HepG2 (cell line): ENCODE data around the gene SHISA5. TPM values are rescaled to one million over a fixed set of nuclear protein-coding genes. Genes with fewer than 3 reads are reported as not detected.

ENCODE experiments used
- ATAC-seq: fragments of 200-7000 bp; cut with Tn5 transposase; 3 replicates; pipeline ENCODE4 v1.9.1; 2020; ENCODE audit warnings: mild to moderate bottlenecking, moderate library complexity
- BruUV-seq: library from RNA; stranded (reverse); fragments of 400-500 nt; replicated peaks from 2 replicates; lab custom pipeline; 2021; lab: Mats Ljungman, UMichigan
- CTCF ChIA-PET: fragments of 300-600 bp; formaldehyde crosslinking; extraction: SDS; loops from one replicate; lab custom pipeline; 2021; ENCODE audit warnings: low total read pairs, inconsistent platforms, low intra/inter-chr PET ratio; lab: Yijun Ruan, JAX
- POLR2A ChIA-PET: fragments of 350-600 bp; sonication (Branson Sonifier 250); formaldehyde crosslinking; loops from one replicate; lab custom pipeline; 2020; ENCODE audit warnings: antibody characterized with exemption, inconsistent platforms; lab: Yijun Ruan, JAX
- DNase-seq: peaks from one replicate; pipeline ENCODE4 v3.0.0-alpha.2; 2015; ENCODE audit warnings: low spot score
- FAIRE-seq: peaks from 3 replicates; lab custom pipeline; 2011; peaks lifted over from hg19 to GRCh38; lab: Jason Lieb, UNC
- H2AFZ ChIP-seq: one replicate; pipeline ENCODE4 v1.6.1; 2011; ENCODE audit warnings: low read length, inconsistent platforms
- H3K27ac ChIP-seq: fragments of 300-600 bp; 3 replicates; pipeline ENCODE4 v1.8.0; 2011; ENCODE audit warnings: mixed run types, mild to moderate bottlenecking, mixed read lengths, low read length, inconsistent platforms; ENCODE audit not compliant: insufficient read depth; ENCODE audit errors: extremely low read length
- H3K27me3 ChIP-seq, 2 experiments: fragments of 200-600 bp in 1 of 2; 2 replicates in 1 of 2; 3 replicates in 1 of 2; pipeline versions ENCODE4 v1.6.0 to v1.8.0; 2011; ENCODE audit warnings: low read length in 2 of 2, mild to moderate bottlenecking in 2 of 2, moderate library complexity in 2 of 2, inconsistent platforms in 1 of 2; ENCODE audit not compliant: insufficient read depth in 2 of 2, control insufficient read depth in 1 of 2
- H3K36me3 ChIP-seq, 2 experiments: fragments of 200-600 bp in 1 of 2; replicated peaks in 1 of 2; 2 replicates in 1 of 2; 3 replicates in 1 of 2; pipeline versions ENCODE4 v1.5.1 to v1.8.0; 2011; ENCODE audit warnings: low read length in 2 of 2, inconsistent platforms in 1 of 2; ENCODE audit not compliant: insufficient read depth in 2 of 2, control insufficient read depth in 1 of 2
- H3K4me1 ChIP-seq: 2 replicates; pipeline ENCODE4 v1.5.1; 2012; ENCODE audit warnings: low read length, inconsistent platforms; ENCODE audit not compliant: insufficient read depth
- H3K4me2 ChIP-seq: 2 replicates; pipeline ENCODE4 v1.6.0; 2011; ENCODE audit warnings: low read depth, low read length, inconsistent platforms
- H3K4me3 ChIP-seq, 3 experiments: fragments of 200-600 bp in 1 of 3; sonication (generic), shearing (Covaris generic) in 1 of 3; replicated peaks in 1 of 3; 2 replicates each; pipeline ENCODE4 v1.5.1; 2011 to 2016; ENCODE audit warnings: low read length in 3 of 3, inconsistent platforms in 2 of 3, low read depth in 2 of 3, mild to moderate bottlenecking in 2 of 3, control low read depth in 1 of 3, mixed read lengths in 1 of 3; ENCODE audit not compliant: insufficient read depth in 1 of 3
- H3K79me2 ChIP-seq: one replicate; pipeline ENCODE4 v1.6.1; 2011; ENCODE audit warnings: low read length, inconsistent platforms; ENCODE audit not compliant: insufficient read depth
- H3K9ac ChIP-seq: 2 replicates; pipeline ENCODE4 v1.6.0; 2011; ENCODE audit warnings: mild to moderate bottlenecking, low read depth, low read length, inconsistent platforms; ENCODE audit not compliant: insufficient read depth
- H3K9me3 ChIP-seq: 2 replicates; pipeline ENCODE4 v1.5.1; 2012; ENCODE audit warnings: mild to moderate bottlenecking, low read length
- H4K20me1 ChIP-seq: 2 replicates; pipeline ENCODE4 v1.6.0; 2011; ENCODE audit warnings: inconsistent platforms, mild to moderate bottlenecking, low read length, moderate library complexity; ENCODE audit not compliant: insufficient read depth
- HMG20A ChIP-seq: IDR thresholded peaks from 2 replicates; pipeline ENCODE4 v1.6.1; 2016; ENCODE audit warnings: borderline replicate concordance
- MED1 ChIP-seq: sonication (generic); formaldehyde crosslinking; IDR thresholded peaks from 2 replicates; pipeline ENCODE4 v1.4.0; 2020; ENCODE audit warnings: missing genetic modification reagents
- POLR2A ChIP-seq, 2 experiments: IDR thresholded peaks; 2 replicates each; pipeline ENCODE4 v1.6.1; 2011; ENCODE audit warnings: low read depth in 2 of 2, low read length in 2 of 2, mild to moderate bottlenecking in 1 of 2, moderate library complexity in 1 of 2; ENCODE audit not compliant: insufficient read depth in 1 of 2
- POLR2AphosphoS5 ChIP-seq: IDR thresholded peaks from 2 replicates; pipeline ENCODE4 v1.6.1; 2012; ENCODE audit warnings: low read depth, low read length
- SPEN ChIP-seq: sonication (generic); formaldehyde crosslinking; IDR thresholded peaks from 2 replicates; pipeline ENCODE4 v1.5.1; 2020; ENCODE audit warnings: low read depth, mild to moderate bottlenecking, missing genetic modification reagents
- TBX3 ChIP-seq: fragments of 450-650 bp; IDR thresholded peaks from 2 replicates; pipeline ENCODE4 v1.6.1; 2017; ENCODE audit warnings: antibody characterized with exemption, mild to moderate bottlenecking, inconsistent platforms, borderline replicate concordance
- ZFP36L1 ChIP-seq: sonication (generic); formaldehyde crosslinking; IDR thresholded peaks from 2 replicates; pipeline ENCODE4 v1.8.0; 2022; ENCODE audit warnings: mild to moderate bottlenecking, missing genetic modification reagents, moderate library complexity
- ZFP37 ChIP-seq: sonication (generic); formaldehyde crosslinking; IDR thresholded peaks from 2 replicates; pipeline ENCODE4 v1.4.0; 2020; ENCODE audit warnings: missing genetic modification reagents, borderline replicate concordance
- ZNF160 ChIP-seq: sonication (generic); formaldehyde crosslinking; IDR thresholded peaks from 2 replicates; pipeline ENCODE4 v1.8.0; 2022; ENCODE audit warnings: mild to moderate bottlenecking, inconsistent platforms, missing genetic modification reagents
- ZNF562 ChIP-seq: sonication (generic); formaldehyde crosslinking; IDR thresholded peaks from 2 replicates; pipeline ENCODE4 v1.8.0; 2022; ENCODE audit warnings: missing genetic modification reagents, borderline replicate concordance
- WGBS: methylation state at CpG from one replicate; pipeline ENCODE4 v1.1.6; 2017; ENCODE audit warnings: low lambda C conversion rate; 5-methylcytosine and 5-hydroxymethylcytosine counted together
- in situ Hi-C: cut with HindIII; loops from 2 replicates; pipeline ENCODE4 v1.10.0; 2017; ENCODE audit warnings: low pct_unique_long_range_greater_than_20kb; ENCODE audit not compliant: extremely low pct_ligation_motif_present
- intact Hi-C: fragments of 100-400 bp; cut with micrococcal nuclease; formaldehyde crosslinking; loops from one replicate; pipeline ENCODE4 v1.10.0; 2022; ENCODE audit not compliant: unreplicated experiment
- polyA plus RNA-seq, 8 experiments: library from polyadenylated mRNA; depleted of rRNA in 3 of 8; stranded (reverse) in 7 of 8; unstranded in 1 of 8; fragments of >200 nt; fragmentation: Illumina TruSeq in 4 of 8; extraction: Trizol in 4 of 8; gene quantifications; 2 replicates each; pipeline versions ENCODE4 v1.2.1 to v1.2.3, GENCODE V29; 2011 to 2016; ENCODE audit warnings: low read depth in 4 of 8, missing spikeins in 1 of 8, mixed read lengths in 1 of 8; ENCODE audit not compliant: insufficient read depth in 1 of 8
- total RNA-seq, 5 experiments: library from RNA; depleted of rRNA; stranded (reverse); fragments of >200 nt; fragmentation: Illumina TruSeq; extraction: Trizol; gene quantifications; 2 replicates each; pipeline ENCODE4 v1.2.3, GENCODE V29; 2016; ENCODE audit warnings: low read depth in 1 of 5
- TF ChIP-seq, protein P1 (sequence below): fragments of 450-650 bp; IDR thresholded peaks from 2 replicates; pipeline ENCODE4 v1.6.1; 2016
- TF ChIP-seq, protein P2 (sequence below), 2 experiments: sonication (generic) in 1 of 2; formaldehyde crosslinking in 1 of 2; IDR thresholded peaks; 2 replicates each; pipeline versions ENCODE4 v1.4.0 to v1.6.1; 2018 to 2020; ENCODE audit warnings: missing genetic modification reagents in 2 of 2, borderline replicate concordance in 1 of 2, low read depth in 1 of 2, mild to moderate bottlenecking in 1 of 2, missing biosample characterization in 1 of 2
- TF ChIP-seq, protein P3 (sequence below): sonication (generic); formaldehyde crosslinking; IDR thresholded peaks from 2 replicates; pipeline ENCODE4 v1.8.1; 2023; ENCODE audit warnings: mild to moderate bottlenecking, inconsistent platforms, moderate library complexity, missing genetic modification reagents, borderline replicate concordance

SHISA5 gene
- total and polyA plus RNA-seq, 2 of the 13 experiments (the other 11 are each of a cell fraction or from before 2014, with no cell fraction given), result 75.8 to 91.4 TPM

DNA sequence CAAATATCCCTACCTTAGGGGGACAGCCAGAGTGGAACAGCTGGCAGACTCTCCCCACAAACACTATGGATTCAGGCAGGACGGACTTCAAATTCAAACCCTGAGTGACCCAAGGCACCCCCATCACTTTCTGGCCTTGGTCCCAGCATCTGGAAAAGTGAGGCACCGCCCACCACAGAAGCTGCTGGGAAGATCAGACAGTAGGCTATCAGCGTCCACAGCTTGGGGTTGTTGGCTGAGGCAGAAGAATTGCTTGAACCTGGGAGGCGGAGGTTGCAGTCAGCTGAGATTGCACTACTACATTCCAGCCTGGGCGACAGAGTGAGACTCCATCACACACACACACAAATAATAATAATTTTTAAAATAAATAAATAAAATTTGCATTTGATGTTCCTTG lies 44.2 kb upstream of the SHISA5 start:
- ATAC-seq, result no peak
- no peaks in the 10 kb centered on the region for H3K27me3 ChIP-seq
- in situ Hi-C loops, result no loop called here
- no TSS peak for BruUV-seq
- TF ChIP-seq HMG20A (CRISPR knock-in tag) (no peak), ZNF562 (CRISPR knock-in tag) (no peak), ZFP36L1 (no peak), ZNF160 (no peak)
- CTCF ChIA-PET, result interaction anchor here (1.1 to 2.9 kb wide), 4 partner anchors 83 to 275 kb away, joined by 3 to 17 read pairs (median 4); partner anchors contain the start of gene NCKIPSD
- H3K36me3 ChIP-seq, result peaks cover 33 to 79% of the 10 kb centered on the region in 2 experiments
- H3K4me3 ChIP-seq, result no peak overlapping the region
- peaks cover 38% of the 10 kb centered on the region for H4K20me1 ChIP-seq
- H2AFZ ChIP-seq, result no peak overlapping the region
- no peak for DNase-seq
- H3K9me3 ChIP-seq, result no peaks in the 10 kb centered on the region
- no peak overlapping the region for H3K9ac ChIP-seq
- H3K27ac ChIP-seq, result no peak overlapping the region
- H3K4me2 ChIP-seq, result no peak overlapping the region
- WGBS, result 95% methylated on average over 4 of the region's 5 CpGs
- peaks cover 56% of the 10 kb centered on the region for H3K4me1 ChIP-seq
- H3K79me2 ChIP-seq, result peaks cover 26% of the 10 kb centered on the region
- intact Hi-C loops, result loop anchor here (1.0 to 5.0 kb wide), 2 partner anchors 41 to 83 kb away; no protein-coding TSS in a partner anchor
- POLR2A ChIA-PET, result interaction anchor here (1.5 to 2.1 kb wide), 3 partner anchors 11 to 102 kb away, joined by 4 to 10 read pairs (median 4); partner anchors contain the start of gene ATRIP
- no peak for FAIRE-seq

DNA sequence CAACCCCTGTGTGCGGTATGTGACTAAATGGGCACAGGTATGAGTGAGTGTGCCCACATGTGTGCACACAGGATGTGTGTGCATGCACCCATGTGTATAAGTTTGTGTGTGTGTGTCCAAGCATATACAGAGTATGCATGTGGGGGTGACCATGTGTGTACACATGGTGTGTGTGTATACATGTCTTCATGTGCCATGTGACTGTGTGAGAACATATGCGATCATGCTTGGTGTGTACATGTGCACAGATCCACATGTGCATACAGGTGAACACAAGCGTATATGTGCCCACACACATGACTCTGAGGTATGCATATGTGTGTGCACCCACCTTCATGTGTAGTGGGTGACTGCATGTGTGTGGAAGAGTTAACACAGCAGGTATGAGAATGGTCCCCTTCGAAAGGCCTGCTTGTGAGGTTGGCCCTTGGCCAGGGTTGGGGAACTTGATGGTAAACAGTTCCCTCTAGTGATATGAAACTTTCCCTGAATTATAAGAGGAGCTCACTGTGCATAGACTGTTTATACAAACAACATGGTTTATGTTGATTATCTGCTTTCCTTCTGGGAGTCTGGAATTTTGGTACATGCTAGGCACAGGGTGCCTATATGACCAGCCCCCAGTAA lies 42.3 kb upstream of the SHISA5 start:
- WGBS, result 100% methylated on average over 4 of the region's 4 CpGs
- H3K4me3 ChIP-seq, result no peak overlapping the region
- no peak for DNase-seq
- CTCF ChIA-PET, result no interaction called here
- POLR2A ChIA-PET, result no interaction called here
- no peaks in the 10 kb centered on the region for H3K9me3 ChIP-seq
- ATAC-seq, result no peak
- H3K9ac ChIP-seq, result no peak overlapping the region
- peaks cover 23% of the 10 kb centered on the region for H4K20me1 ChIP-seq
- peaks cover 9% of the 10 kb centered on the region for H3K79me2 ChIP-seq
- FAIRE-seq, result no peak
- H3K36me3 ChIP-seq, result peaks cover 34 to 78% of the 10 kb centered on the region in 2 experiments
- H3K27ac ChIP-seq, result no peak overlapping the region
- H3K4me1 ChIP-seq, result peaks cover 38% of the 10 kb centered on the region
- in situ Hi-C loops, result no loop called here
- no peaks in the 10 kb centered on the region for H3K27me3 ChIP-seq
- TF ChIP-seq TBX3, result no peak
- 0 out of 2 replicates have a peak, but pooled peaks have one; percentile 18 for TF ChIP-seq MED1
- TF ChIP-seq, protein P1, sequence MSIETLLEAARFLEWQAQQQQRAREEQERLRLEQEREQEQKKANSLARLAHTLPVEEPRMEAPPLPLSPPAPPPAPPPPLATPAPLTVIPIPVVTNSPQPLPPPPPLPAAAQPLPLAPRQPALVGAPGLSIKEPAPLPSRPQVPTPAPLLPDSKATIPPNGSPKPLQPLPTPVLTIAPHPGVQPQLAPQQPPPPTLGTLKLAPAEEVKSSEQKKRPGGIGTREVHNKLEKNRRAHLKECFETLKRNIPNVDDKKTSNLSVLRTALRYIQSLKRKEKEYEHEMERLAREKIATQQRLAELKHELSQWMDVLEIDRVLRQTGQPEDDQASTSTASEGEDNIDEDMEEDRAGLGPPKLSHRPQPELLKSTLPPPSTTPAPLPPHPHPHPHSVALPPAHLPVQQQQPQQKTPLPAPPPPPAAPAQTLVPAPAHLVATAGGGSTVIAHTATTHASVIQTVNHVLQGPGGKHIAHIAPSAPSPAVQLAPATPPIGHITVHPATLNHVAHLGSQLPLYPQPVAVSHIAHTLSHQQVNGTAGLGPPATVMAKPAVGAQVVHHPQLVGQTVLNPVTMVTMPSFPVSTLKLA, result peak; percentile 96
- TF ChIP-seq, protein P2, sequence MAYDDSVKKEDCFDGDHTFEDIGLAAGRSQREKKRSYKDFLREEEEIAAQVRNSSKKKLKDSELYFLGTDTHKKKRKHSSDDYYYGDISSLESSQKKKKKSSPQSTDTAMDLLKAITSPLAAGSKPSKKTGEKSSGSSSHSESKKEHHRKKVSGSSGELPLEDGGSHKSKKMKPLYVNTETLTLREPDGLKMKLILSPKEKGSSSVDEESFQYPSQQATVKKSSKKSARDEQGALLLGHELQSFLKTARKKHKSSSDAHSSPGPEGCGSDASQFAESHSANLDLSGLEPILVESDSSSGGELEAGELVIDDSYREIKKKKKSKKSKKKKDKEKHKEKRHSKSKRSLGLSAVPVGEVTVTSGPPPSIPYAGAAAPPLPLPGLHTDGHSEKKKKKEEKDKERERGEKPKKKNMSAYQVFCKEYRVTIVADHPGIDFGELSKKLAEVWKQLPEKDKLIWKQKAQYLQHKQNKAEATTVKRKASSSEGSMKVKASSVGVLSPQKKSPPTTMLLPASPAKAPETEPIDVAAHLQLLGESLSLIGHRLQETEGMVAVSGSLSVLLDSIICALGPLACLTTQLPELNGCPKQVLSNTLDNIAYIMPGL (CRISPR knock-in tag; IDR thresholded peaks at IDR 0.05; ENCODE audit: borderline replicate concordance in 1 of 2, low read depth in 1 of 2), result no peak
- TF ChIP-seq ZFP37 (CRISPR knock-in tag), result 0 out of 2 replicates have a peak, but pooled peaks have one; percentile 26
- peak in 1 of 2 experiments; percentile 62; a peak in 2 of 4 replicates for TF ChIP-seq POLR2A (IDR thresholded peaks at IDR 0.05; ENCODE audit: insufficient read depth in 1 of 2, low read depth in 2 of 2, low read length in 2 of 2)
- TF ChIP-seq POLR2AphosphoS5, result 0 out of 2 replicates have a peak, but pooled peaks have one; percentile 16
- 0 out of 2 replicates have a peak, but pooled peaks have one; percentile 11 for TF ChIP-seq SPEN (CRISPR knock-in tag)
- TF ChIP-seq, protein P3, sequence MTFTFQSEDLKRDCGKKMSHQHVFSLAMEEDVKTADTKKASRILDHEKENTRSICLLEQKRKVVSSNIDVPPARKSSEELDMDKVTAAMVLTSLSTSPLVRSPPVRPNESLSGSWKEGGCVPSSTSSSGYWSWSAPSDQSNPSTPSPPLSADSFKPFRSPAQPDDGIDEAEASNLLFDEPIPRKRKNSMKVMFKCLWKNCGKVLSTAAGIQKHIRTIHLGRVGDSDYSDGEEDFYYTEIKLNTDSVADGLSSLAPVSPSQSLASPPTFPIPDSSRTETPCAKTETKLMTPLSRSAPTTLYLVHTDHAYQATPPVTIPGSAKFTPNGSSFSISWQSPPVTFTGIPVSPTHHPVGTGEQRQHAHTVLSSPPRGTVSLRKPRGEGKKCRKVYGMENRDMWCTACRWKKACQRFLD (CRISPR knock-in tag), result no peak
- intact Hi-C loops, result loop anchor here (5.0 kb wide), 1 partner anchor 39 kb away; no protein-coding TSS in a partner anchor
- no peak overlapping the region for H3K4me2 ChIP-seq
- no TSS peak for BruUV-seq
- no peak overlapping the region for H2AFZ ChIP-seq
